ENCODE measurements around the gene MT1B.

GRCh38 chr16:56605475-56605874 is 46.2 kb upstream of the MT1B start:
- no peak for TF ChIP-seq NFE2L2 (IDR thresholded peaks at IDR 0.05; ENCODE audit: low read depth, low read length)
- no peak for TF ChIP-seq POLR2A (IDR thresholded peaks at IDR 0.05; ENCODE audit: low read depth, low read length)

All from IMR-90 (cell line).